GM18498 (cell line): ENCODE data around the gene PLAC8L1.

Experiments used
- ATAC-seq: cut with Tn5 transposase; IDR thresholded peaks from one replicate; pipeline ENCODE4 v1.9.1; 2021; ENCODE audit warnings: mild to moderate bottlenecking, moderate library complexity; ENCODE audit not compliant: unreplicated experiment

Gene PLAC8L1

DNA sequence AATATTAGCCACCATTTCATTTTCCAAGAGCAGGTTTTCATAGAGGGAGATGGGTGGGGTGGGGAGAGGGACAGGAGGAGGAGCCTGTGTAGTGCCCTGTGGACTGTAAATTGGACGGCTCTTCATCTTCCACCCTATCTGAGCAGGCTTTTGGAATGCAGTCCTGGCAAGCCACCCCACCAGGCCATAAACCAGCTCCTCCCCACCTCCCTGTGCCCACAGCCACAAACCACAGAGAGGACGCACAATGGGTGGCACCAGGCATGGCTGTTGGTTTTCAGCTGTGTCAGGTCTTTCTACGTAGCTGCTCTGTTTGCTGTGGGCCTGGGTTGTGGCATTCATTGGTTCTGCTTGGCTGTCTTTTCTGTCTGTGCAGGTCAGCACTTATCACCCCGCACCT lies 58.0 kb downstream of the PLAC8L1 start:
- no peak for ATAC-seq

DNA sequence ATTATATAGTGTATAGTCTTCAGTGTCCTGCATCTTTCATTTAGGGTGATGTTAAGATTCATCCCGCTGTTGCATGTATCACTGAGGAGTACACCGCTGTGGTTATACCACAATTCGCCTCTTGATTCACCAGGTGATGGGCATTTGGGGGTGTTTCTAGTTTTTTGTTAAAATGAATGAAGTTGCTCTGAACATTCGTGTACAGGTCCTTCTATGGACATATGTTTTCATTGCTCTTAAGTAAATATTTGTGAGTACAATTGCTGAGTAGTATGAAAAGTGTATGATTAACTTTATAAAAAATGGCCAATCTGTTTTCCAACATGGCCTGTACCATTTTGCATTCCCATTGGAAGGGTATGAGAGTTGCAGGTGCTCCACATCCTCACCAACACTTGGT lies 61.7 kb downstream of the PLAC8L1 start:
- ATAC-seq: no peak

DNA sequence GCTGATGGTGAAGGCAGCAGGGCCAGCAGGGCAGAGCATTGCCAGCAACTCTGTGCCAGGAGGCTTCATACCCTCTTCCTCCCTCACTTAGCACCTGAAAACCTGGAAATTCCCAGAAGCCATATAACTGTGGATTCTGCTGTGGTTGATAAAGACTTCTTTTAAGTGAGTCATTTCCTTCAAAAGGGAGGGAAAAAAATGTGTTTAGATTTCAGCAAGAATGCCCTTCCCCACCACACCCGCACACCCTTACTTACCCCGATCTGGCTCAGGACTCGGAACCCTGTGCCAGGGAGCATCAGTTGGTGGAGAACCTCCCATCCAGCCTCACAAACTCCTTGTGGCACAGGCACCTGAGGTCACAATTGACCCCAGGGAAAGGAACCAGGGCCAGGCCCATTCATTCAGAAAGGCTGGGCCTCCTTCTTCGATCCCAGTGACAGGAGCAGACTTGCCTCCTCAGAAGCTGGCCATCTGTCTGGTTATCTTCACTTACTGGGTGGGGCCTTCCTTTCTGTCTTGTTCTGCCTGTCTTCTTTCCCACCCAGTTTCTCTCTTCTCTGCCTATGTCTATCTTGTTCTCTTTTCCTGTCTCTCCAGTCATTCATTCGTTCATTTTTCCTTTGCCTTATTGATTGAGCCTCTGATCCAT lies 62.6 kb downstream of the PLAC8L1 start:
- ATAC-seq: no peak

DNA sequence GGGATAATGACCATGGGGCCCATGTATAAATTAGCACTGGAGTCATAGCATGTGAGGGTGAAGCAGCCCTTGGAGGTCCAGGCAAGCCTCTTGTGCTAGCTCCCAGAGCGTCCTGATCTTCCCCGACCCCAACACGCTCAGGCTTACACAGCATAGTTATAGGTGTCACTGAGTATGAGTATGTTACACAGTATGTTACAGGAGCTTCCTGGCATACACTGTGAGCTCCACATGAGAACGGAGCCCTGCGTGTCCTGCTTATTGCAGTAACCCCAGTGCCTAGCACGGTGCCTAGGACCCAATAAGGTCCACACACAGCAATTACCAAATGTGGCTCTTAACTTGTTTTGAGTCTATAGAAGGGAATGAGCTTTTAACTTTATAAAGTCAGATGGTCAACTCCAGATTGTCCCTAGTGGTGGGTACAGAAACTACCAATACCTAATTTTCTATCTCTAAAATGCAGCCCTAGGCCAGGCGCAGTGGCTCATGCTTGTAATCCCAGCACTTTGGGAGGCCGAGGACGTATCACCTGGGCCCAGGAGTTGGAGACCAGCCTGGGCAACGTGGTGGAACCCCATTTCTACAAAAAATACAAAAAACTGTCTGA lies 64.1 kb downstream of the PLAC8L1 start:
- peak; percentile 82 for ATAC-seq

DNA sequence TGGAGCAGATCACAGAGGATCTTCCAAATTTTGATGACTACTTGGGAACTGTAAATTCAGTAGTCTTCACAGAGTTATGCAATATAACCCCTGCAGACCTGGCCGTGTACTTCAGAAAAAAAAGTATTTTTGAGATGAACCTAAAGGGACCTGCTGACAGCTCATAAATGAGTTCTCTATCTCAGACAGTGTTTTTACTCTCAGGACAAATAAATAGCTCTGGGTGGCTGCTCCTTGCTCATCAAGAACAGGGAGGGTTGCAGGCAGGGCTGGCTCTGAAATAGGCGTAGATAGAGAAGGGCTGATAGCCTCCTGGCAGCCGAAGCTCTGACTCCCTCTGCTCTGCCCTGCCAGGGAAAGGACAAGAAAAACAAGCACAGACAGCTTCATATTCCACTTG lies 64.8 kb downstream of the PLAC8L1 start:
- no peak for ATAC-seq

DNA sequence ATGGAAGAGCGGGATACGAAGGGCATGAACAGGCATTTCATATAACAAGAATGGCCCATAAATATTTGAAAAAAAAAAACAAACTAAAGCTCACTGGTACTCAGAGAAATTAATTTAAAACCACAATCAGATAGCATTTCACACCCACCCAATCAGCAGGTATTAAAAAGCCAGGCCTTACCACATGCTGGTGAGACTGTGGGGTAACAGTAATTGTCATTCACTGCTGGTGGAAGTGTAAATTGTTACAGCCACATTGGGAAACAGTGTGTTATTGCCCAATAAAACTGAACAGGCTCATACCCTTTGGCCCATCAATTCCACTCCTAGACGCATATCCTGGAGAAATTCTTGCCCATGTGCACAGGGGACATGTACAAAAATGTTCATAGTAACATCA lies 66.0 kb downstream of the PLAC8L1 start:
- no peak for ATAC-seq

DNA sequence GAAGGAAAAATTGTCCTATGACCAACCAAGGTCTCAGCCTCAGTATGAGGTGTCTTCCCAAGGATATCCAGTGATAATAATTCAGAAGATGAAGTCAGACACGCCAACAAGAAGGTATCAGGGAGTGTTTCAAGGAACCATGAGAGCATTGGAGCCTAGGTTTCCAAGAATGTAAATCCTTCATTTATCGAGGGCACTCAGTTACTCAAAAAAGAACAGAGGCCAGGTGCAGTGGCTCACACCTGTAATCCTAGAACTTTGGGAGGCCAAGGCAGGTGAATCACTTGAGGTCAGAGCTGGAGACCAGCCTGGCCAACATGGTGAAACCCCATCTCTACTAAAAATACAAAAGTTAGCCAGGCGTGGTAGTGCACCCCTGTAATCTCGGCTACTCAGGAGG lies 70.8 kb downstream of the PLAC8L1 start:
- ATAC-seq: no peak
